HFFc6 (cell line): ENCODE measurements around the gene EVA1A. TPM values are rescaled to one million over a fixed set of nuclear protein-coding genes. Genes with fewer than 3 reads are reported as not detected.
A peak's percentile ranks its signal among the peaks of the same experiment; 100 is the strongest.

Experiments
- DNase-seq: peaks from one replicate; pipeline ENCODE4 v3.0.0-alpha.2; 2018
- H3K27ac Mint-ChIP-seq: 2 replicates; pipeline ENCODE4 v1.8.0; 2020; ENCODE audit warnings: mild to moderate bottlenecking, mixed read lengths
- H3K27me3 Mint-ChIP-seq: 2 replicates; pipeline ENCODE4 v1.8.0; 2021; ENCODE audit warnings: mild to moderate bottlenecking, moderate library complexity, mixed read lengths; ENCODE audit not compliant: insufficient read depth
- H3K36me3 Mint-ChIP-seq: 2 replicates; pipeline ENCODE4 v1.8.0; 2021; ENCODE audit warnings: low read depth, mixed read lengths
- H3K4me1 Mint-ChIP-seq: 2 replicates; pipeline ENCODE4 v1.8.0; 2020; ENCODE audit warnings: low read depth, mixed read lengths
- H3K4me3 Mint-ChIP-seq: 2 replicates; pipeline ENCODE4 v1.8.0; 2020; ENCODE audit warnings: mild to moderate bottlenecking, moderate library complexity, mixed read lengths
- H3K9me3 Mint-ChIP-seq: 2 replicates; pipeline ENCODE4 v1.8.0; 2020; ENCODE audit warnings: mild to moderate bottlenecking, mixed read lengths
- total RNA-seq, 6 experiments: library from RNA; stranded (reverse); fragmentation: NEBNext Ultra II Directional; extraction: Animal tissue kit (Norgen Biotek cat#: 25700); gene quantifications; 2 replicates in 1 of 6; 3 replicates in 5 of 6; pipeline ENCODE4 v1.2.3, GENCODE V29; 2021
- TF ChIP-seq, protein P1 (sequence below): fragments of 200-600 bp; sonication (generic); IDR thresholded peaks from 2 replicates; pipeline ENCODE4 v1.5.0; 2021; ENCODE audit warnings: antibody characterized with exemption, mild to moderate bottlenecking

EVA1A gene
- total RNA-seq, 6 experiments from 2014 or later = 61.7 to 75.2 (median 68.8) TPM

DNA sequence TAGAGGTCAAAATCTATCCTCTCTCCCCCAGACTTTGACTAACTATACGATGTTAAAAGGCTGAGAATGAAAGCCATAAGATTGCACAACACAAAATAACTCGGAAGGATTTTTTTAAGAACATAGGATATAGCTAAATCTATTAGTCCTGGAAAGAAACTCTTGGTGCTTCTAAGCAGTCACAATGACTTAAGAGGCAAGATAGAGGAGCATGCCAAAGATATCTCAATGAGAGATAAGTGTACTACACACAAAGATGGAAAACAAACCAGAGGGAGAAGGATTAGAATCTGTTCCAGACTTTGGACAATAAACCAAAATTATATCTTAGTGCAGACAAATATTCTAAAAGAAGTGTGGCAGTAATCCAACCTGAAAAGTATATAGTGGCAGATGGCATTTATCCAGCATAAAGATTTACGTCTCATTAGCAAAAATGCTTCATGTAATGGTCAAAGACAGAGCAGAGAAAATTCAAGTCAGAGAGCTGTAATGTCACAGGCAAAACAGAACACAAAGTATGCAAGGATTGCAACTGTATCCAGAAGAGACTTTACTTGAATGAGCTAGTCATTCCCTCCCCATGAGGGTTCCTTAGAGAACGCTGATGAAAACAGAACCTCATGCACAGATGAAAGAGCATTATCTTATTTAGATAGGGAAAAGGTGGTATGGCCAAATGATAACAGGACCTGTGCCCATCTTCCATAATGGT lies 28.8 kb upstream of the EVA1A start:
- H3K4me3 Mint-ChIP-seq = peak overlapping the region; percentile 34
- peaks cover 81% of the 10 kb centered on the region for H3K4me1 Mint-ChIP-seq
- H3K27me3 Mint-ChIP-seq = peaks cover 3% of the 10 kb centered on the region; the same call in 1 of the 2 replicates
- peak; percentile 34 for DNase-seq
- TF ChIP-seq, protein P1, sequence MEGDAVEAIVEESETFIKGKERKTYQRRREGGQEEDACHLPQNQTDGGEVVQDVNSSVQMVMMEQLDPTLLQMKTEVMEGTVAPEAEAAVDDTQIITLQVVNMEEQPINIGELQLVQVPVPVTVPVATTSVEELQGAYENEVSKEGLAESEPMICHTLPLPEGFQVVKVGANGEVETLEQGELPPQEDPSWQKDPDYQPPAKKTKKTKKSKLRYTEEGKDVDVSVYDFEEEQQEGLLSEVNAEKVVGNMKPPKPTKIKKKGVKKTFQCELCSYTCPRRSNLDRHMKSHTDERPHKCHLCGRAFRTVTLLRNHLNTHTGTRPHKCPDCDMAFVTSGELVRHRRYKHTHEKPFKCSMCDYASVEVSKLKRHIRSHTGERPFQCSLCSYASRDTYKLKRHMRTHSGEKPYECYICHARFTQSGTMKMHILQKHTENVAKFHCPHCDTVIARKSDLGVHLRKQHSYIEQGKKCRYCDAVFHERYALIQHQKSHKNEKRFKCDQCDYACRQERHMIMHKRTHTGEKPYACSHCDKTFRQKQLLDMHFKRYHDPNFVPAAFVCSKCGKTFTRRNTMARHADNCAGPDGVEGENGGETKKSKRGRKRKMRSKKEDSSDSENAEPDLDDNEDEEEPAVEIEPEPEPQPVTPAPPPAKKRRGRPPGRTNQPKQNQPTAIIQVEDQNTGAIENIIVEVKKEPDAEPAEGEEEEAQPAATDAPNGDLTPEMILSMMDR = no peak
- peaks cover 4% of the 10 kb centered on the region; the same call in 1 of the 2 replicates for H3K9me3 Mint-ChIP-seq
- H3K27ac Mint-ChIP-seq = peak overlapping the region; percentile 65
- peaks cover 25% of the 10 kb centered on the region for H3K36me3 Mint-ChIP-seq

DNA sequence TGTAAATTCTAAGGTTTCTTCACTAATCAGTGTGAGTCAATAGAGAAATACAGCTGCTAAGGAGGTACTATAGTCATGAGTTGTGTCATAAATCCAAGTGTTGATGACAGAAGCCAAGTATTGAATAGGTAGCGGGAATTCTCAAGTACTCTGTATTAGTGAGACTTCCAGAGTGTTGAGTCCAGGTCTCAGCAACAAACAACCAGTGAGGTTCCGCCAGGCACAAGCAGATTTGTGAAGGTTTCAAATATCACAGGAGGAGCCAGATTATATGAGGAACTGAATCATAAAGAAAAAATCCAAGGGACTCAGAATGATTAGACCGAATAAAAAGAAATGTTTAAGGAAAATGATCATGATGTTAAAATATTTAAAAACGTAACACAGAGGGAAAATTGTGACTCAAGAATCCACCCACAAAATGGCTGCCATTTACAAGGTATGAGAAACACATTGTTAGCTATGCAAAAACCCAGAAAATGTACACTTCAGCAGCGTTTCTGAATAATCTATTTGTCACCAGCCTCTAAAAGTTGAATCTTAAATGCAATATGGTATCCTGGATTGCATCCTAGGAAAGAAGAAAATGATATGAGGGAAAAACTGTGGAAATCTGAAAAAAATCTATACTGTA lies 27.3 kb upstream of the EVA1A start:
- Mint-ChIP-seq H3K4me3 (peak overlapping the region; percentile 71), H3K9me3 (no peaks in the 10 kb centered on the region; the same call in 1 of the 2 replicates), H3K27me3 (peaks cover 3% of the 10 kb centered on the region; the same call in 1 of the 2 replicates), H3K36me3 (peaks cover 20% of the 10 kb centered on the region), H3K27ac (peak overlapping the region; percentile 84), H3K4me1 (peaks cover 70% of the 10 kb centered on the region)
- TF ChIP-seq, protein P1 = no peak
- peak; percentile 90 for DNase-seq

DNA sequence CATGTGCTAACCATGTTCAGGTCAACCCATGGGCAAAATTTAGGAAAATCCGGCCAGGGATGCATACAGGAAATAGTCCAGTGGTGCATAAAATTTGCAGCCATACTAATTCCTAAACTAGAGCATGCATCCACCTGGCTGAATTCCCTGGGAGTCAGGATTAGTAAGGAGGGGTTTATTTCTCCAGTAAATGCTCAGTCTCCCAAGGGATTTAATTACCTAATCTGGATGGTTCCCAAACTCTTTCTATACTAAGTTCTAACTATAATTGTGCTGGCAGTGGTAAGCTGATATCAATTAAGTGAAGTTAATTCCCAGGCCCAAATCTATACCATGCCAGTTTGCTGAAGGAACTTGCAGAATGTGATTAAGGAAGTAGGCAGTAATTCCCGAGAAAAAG lies 26.2 kb upstream of the EVA1A start:
- TF ChIP-seq, protein P1 = no peak
- H3K36me3 Mint-ChIP-seq = peaks cover 12% of the 10 kb centered on the region; the same call in 1 of the 2 replicates
- H3K9me3 Mint-ChIP-seq = no peaks in the 10 kb centered on the region
- no peak overlapping the region for H3K4me3 Mint-ChIP-seq
- peaks cover 3% of the 10 kb centered on the region; the same call in 1 of the 2 replicates for H3K27me3 Mint-ChIP-seq
- H3K4me1 Mint-ChIP-seq = peaks cover 68% of the 10 kb centered on the region
- no peak overlapping the region for H3K27ac Mint-ChIP-seq
- DNase-seq = no peak

GRCh38 chr2:75582840-75583239 lies 22.1 kb upstream of the EVA1A start:
- Mint-ChIP-seq H3K27ac (no peak overlapping the region), H3K9me3 (no peaks in the 10 kb centered on the region), H3K36me3 (peaks cover 10% of the 10 kb centered on the region), H3K27me3 (peaks cover 7% of the 10 kb centered on the region; the same call in 1 of the 2 replicates), H3K4me3 (no peak overlapping the region), H3K4me1 (peaks cover 32% of the 10 kb centered on the region)
- DNase-seq = no peak
- TF ChIP-seq, protein P1 = no peak

DNA sequence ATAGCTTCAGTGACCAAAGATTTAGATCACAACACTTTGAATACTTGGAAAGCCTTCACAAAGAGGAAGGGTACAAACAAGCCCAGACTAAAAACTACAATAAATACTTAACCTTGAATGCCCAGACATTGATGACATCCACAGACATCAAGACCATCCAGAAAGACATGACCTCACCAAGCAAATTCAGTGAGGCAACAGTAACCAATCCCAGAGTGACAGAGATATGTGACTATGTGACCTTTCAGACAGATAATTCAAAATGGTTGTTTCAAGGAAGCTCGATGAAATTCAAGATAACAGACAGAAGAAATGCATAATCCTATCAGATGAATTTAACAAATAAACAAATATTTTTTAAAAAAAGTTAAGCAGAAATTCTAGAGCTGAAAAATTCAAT lies 19.9 kb upstream of the EVA1A start:
- Mint-ChIP-seq H3K27me3 (peaks cover 4% of the 10 kb centered on the region; the same call in 1 of the 2 replicates), H3K36me3 (peaks cover 10% of the 10 kb centered on the region), H3K9me3 (no peaks in the 10 kb centered on the region), H3K4me3 (no peak overlapping the region), H3K27ac (no peak overlapping the region), H3K4me1 (peaks cover 12% of the 10 kb centered on the region)
- TF ChIP-seq, protein P1 = no peak
- no peak for DNase-seq
